Left kidney (tissue), 8 donors: ENCODE data around the gene CFLAR. TPM values are rescaled to one million over a fixed set of nuclear protein-coding genes. Genes with fewer than 3 reads are reported as not detected.
"Not testable (repeated sequence)": the region's sequence is repeated elsewhere in the genome, so short reads cannot be mapped to it uniquely, and the experiment has no call there.

Experiments
- DNase-seq: peaks from one replicate; pipeline ENCODE4 v3.0.0-alpha.2; 2013
- long read RNA-seq, 8 donors: transcript quantifications; one replicate each; lab custom pipeline, GENCODE V29; 2026
- polyA plus RNA-seq: library from polyadenylated mRNA; unstranded; fragments of 120-200 nt; gene quantifications from one replicate; pipeline ENCODE4 v1.2.1, GENCODE V29; 2013; ENCODE audit not compliant: insufficient read length

The CFLAR gene
- polyA plus RNA-seq = 86.4 TPM
- long read RNA-seq, donor 1, full-length matches to known transcripts = 5 of 5 reads
- long read RNA-seq, donor 1, partial matches to known transcripts = 0 of 5 reads
- long read RNA-seq, donor 1, other reads (novel, unspliced or antisense) = 0 of 5 reads
- long read RNA-seq, donor 2, full-length matches to known transcripts = 9 of 9 reads
- long read RNA-seq, donor 2, partial matches to known transcripts = 0 of 9 reads
- long read RNA-seq, donor 2, other reads (novel, unspliced or antisense) = 0 of 9 reads
- long read RNA-seq, donor 3, transcript CFLAR-203 (6 exons, 1,283 nt) = major isoform, 7 of 8 reads
- long read RNA-seq, donor 3, partial matches to known transcripts = 0 of 8 reads
- long read RNA-seq, donor 3, other reads (novel, unspliced or antisense) = 0 of 8 reads
- long read RNA-seq, donor 4 = 0 reads
- long read RNA-seq, donor 5, full-length matches to known transcripts = 13 of 13 reads
- long read RNA-seq, donor 5, partial matches to known transcripts = 0 of 13 reads
- long read RNA-seq, donor 5, other reads (novel, unspliced or antisense) = 0 of 13 reads
- long read RNA-seq, donor 6, full-length matches to known transcripts = 7 of 7 reads
- long read RNA-seq, donor 6, partial matches to known transcripts = 0 of 7 reads
- long read RNA-seq, donor 6, other reads (novel, unspliced or antisense) = 0 of 7 reads
- long read RNA-seq, donor 7, full-length matches to known transcripts = 7 of 7 reads
- long read RNA-seq, donor 7, partial matches to known transcripts = 0 of 7 reads
- long read RNA-seq, donor 7, other reads (novel, unspliced or antisense) = 0 of 7 reads
- long read RNA-seq, donor 8, full-length matches to known transcripts = 3 of 3 reads
- long read RNA-seq, donor 8, partial matches to known transcripts = 0 of 3 reads
- long read RNA-seq, donor 8, other reads (novel, unspliced or antisense) = 0 of 3 reads

DNA sequence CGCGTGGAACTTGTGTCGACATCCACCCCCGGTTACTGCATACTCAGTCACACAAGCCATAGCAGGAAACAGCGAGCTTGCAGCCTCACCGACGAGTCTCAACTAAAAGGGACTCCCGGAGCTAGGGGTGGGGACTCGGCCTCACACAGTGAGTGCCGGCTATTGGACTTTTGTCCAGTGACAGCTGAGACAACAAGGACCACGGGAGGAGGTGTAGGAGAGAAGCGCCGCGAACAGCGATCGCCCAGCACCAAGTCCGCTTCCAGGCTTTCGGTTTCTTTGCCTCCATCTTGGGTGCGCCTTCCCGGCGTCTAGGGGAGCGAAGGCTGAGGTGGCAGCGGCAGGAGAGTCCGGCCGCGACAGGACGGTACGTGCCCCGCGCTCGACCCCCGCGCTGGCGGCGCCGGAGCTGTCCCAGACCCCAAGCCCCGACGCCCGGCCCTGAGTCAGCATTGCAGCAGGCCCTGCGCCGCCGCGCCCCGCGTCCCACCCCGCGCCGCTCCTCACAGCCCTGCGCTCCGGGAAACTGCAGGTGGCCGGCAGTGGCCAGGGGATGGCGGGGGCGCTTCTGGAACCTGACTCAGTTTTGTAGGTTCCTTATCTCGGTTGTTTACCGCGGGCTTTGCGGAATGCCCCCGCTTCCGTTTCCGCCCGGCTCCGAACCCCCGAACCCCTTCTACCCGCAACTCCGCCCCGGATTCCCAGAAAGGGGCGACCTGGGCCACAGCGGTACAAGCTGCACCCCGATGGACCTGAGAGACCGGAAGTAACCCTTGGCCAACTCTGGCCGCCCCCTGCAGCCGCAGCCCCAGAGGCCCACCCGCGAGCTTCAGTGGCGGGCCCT lies at the start of gene CFLAR:
CFLAR (plus strand) TSS at position 50 of the 844 bp plus-strand sequence. CDS start 13,702 bp downstream, outside the sequence.
- peak; percentile 72 for DNase-seq

DNA sequence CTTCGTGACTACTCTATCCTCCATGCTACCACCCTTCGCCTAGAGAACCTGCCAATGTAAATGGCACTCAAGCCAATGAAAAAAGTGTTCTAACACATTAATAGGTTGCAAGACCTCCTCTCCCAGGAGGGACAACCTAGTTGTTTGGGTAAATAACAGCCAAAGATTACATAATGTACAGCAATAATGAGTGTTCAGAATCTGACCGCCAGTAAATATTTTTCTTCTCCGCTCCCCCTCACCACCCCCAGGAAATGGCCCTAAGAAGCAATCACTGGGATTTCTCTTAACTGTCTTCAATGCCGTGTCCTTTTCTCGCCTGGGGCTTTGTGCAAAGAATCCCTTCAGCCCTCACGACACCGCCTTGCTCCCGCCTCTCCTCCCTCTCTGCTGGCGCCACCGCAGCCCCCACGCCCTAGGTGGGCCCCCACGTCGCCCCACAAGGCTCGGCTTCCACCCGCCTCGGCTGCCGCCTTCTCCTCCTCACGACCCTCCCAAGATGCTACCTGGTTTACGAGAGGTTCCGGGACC lies 45.0 kb upstream of the CFLAR start:
- DNase-seq = no peak

DNA sequence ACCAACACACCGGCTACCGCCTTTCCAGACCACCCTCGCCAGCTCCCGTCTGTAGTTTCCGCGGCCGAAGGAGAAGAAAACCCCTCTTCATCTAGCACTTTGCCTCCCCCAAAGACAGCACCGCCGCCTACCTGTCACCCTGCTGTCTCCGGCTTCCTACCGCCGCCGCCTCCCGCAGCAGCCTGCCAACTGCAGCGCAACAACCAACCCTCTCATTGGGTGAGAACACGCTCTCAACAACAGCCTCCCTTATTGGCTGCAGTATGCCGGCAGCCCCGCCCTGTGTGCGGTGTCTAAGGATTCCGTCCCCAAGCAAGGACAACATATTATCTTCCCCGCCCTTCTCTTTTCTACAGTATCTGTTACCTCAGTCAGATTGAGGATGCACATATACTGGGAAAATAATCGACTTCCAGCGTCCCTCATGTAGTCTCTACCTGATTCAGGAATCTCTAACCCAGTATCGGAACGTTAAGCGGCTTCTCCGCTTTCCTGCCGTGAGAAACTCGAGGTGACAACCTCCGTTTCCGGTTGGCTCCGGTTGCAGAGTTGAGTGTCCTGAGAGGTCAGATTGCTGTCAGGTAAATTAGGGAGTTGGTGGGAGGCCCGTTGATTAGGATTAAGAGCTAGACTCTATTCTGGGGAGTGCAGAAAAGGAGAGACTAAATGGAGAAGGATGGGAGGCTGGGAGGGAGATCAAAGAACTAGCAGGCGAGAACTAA lies 44.3 kb upstream of the CFLAR start, which contains the start of the genes HYCC2 and NDUFB3:
HYCC2 (minus strand) TSS at position 193 of the 722 bp plus-strand sequence. CDS start 47,662 bp downstream, outside the sequence.
NDUFB3 (plus strand) TSS at position 523 of the 722 bp plus-strand sequence. CDS start 6,882 bp downstream, outside the sequence.
- peak; percentile 95 for DNase-seq

DNA sequence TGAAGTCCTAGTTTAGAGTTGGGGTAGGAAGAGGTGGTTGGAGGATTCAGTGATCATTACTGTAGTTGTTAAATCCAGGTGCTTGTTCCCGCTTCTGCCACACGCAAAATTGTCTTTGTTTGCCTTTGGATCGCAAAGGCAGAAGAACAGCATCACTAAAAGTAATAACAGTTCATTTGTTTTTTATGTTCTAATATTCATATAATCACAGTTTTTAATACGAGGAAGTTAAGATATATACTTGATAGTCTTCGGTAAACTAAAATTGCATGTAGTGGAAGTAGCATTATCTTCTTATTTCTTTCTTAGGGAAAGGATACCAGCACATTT lies 43.8 kb upstream of the CFLAR start:
- no peak for DNase-seq

DNA sequence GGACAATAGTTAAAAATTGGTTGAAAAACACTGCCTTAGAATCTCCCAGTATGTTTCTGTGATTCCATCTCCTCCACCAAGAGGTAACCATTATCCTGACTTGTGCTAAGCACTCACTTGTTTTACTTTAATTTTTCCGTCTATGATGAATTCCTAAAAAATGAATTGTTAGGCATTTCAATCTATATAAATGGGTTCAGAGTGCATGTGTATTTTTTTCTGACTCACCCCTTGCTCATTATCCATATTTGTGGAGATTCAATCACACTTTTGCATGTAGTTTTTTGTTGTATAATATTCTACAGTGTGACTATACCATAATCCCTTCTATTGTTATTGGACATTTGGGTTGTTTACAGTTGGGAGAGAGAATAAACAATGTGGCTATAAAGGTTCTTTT lies 42.9 kb upstream of the CFLAR start:
- DNase-seq = no peak

DNA sequence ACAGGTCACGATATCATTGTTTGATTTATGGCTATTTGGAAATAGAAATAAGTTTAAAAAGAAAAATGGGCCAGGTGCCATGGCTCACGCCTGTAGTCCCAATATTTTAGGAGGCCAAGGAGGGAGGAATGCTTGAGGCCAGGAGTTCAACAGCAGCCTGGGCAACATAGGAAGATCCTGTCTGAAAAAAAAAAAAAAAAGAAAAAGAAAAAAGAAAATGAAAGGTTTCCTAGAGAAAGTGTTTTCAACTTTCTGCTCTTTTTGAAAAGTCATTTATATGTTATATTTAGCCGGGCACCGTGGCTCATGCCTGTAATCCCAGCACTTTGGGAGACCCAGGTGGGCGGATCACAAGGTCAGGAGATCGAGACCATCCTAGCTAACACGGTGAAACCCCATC lies 41.0 kb upstream of the CFLAR start:
- no peak for DNase-seq

DNA sequence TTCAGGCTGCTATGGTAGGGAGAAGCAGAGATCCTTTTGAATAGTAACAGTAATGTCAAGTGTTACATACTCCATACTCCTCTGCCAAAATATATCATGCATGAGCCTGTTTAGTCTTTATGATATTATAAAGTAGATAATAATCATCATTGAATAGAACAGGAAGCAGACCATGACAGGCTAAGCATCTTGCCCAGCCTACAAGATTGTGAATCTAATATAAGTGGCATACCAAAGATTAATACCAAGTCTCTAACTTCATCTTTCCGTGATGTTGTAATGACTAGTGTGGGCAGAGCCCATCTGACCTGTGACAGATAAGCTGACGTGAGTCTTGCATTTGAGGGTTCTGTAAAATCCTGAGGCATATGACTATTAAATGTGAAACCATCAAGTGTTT lies 31.1 kb upstream of the CFLAR start:
- DNase-seq = no peak

DNA sequence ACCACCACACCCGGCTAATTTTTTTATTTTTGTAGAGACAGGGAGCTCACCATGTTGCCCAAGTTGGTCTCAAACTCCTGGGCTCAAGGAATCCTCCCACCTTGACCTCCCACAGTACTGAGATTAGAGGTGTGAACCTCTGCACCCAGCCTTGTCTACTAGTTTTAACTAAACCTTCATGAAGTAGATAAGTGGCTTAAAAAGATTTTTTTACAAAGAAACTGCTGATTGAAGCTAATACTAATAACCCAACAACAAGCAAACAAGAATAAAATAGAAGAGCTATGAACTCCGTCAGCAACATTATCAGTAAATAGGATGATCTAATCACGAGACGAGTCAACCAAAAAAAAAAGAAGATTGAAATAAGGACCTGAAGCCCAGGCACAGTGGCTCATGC lies 25.4 kb upstream of the CFLAR start:
- DNase-seq = no peak

DNA sequence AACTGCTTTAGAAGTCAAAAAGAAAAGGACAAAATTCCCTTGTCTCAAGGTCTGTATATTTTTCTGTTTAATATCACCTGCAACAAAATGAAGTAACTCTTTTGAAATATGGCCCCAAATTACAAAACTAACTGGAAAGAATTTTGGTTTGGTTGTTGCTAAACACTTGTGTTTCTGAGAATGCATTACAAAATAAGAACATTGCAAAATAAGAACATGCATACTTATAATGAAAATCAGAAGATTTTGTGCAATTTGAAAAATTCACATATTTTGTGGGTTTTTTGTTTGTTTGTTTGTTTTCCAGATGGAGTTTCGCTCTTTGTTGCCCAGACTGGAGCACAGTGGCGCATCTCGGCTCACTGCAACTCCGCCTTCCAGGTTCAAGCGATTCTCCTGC lies 22.4 kb upstream of the CFLAR start:
- no peak for DNase-seq

DNA sequence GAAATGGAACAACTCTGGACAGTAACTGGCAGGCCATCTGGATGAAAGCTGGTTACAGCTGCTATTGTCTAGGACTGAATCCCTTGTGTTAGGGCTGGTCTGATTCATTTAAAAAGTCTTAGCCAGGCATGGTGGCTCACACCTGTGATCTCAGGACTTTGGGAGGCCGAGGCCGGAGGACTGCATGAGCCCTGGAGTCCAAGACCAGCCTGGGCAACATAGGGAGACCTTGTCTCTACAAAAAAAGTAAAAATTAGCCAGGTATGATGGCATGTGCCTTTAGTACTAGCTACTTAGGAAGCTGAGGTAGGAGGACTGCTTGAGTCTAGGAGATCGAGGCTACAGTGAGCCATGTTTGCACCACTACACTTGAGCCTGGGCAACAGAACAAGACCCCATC lies 15.5 kb upstream of the CFLAR start:
- no peak for DNase-seq

DNA sequence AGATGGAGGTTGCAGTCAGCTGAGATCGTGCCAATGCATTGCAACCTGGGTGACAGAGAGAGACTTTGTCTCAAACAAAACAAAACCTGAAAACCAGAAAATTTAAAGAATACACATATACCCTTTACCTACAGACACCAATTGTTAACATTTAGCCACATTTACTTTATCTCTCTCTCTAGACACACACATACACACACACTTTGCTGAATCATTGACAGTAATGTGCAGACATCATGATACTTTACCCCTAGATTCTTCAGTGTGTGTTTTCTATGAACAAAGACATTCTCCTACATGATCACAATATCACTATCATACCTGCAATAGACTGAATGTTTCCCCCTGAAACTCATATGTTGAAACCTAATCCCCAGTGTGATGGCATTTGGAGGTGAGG lies 10.2 kb upstream of the CFLAR start:
- no peak for DNase-seq

DNA sequence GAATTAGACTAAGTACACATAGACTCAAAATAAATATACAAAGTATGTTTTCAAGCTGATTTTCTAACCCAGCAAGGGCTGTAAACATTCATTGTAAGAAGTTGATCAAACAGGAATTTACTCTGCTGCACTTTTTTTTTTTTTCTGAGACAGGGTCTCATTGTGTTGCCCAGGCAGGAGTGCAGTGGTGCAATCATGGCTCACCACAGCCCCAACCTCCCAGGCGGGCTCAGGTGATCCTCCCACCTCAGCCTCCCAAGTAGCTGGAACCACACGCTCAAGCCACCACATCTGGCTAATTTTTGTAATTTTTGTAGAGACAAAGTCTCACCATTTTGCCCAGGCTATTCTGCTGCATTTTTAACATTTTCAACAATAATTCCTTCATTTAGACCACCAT lies 8.3 kb upstream of the CFLAR start:
- DNase-seq = no peak

DNA sequence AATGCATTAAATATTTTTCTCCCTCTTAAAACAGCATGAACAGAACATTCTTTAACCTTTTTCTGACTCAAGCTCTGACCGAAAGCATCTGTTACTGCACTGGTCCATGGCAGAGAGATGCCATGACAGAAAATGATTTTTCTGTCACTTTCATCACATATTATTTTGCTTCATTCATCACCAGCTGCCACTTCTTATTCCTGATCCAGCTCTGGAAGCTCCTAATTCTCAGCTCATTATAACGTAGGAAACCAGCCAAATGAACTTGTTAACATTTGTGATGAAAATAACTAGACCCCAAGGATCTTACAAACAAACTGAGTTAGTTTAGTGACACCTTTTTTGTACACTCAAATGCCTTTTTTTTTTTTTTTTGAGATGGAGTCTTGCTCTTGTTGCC lies 7.6 kb upstream of the CFLAR start:
- DNase-seq = no peak

DNA sequence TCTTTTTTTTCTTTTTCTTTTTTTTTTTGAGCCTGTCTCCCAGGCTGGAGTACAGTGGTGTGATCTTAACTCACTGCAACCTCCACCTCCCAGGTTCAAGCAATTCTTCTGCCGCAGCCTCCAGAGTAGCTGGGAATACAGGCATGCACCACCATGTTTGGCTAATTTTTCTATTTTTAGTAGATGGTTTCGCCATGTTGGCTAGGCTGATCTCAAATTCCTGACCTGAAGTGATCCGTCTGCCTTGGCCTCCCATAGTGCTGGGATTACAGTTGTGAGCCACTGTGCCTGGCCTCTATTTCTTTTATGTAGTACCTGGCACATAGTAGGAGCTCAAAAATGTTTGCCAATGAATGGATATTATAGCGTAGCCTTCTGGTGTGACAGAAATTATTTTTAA lies 6.8 kb upstream of the CFLAR start:
- no peak for DNase-seq

DNA sequence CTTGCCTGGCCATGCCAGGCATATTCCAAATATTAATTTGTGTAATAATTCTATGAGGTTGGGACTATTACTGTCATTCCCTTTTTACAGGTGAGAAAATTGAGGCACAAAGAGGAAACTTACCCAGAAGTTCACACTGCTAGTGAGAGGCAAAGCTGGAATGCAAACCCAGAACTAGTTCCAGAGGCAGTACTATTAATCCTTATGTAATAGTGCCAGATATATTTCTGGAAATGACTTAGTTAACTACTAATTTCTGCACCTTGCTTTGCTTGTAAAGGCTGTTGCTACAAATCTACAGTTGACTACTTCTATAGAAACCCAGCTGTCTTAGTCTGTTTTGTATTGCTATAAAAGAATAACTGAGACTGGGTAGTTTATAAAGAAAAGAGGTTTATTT lies 5.3 kb upstream of the CFLAR start:
- DNase-seq = no peak

DNA sequence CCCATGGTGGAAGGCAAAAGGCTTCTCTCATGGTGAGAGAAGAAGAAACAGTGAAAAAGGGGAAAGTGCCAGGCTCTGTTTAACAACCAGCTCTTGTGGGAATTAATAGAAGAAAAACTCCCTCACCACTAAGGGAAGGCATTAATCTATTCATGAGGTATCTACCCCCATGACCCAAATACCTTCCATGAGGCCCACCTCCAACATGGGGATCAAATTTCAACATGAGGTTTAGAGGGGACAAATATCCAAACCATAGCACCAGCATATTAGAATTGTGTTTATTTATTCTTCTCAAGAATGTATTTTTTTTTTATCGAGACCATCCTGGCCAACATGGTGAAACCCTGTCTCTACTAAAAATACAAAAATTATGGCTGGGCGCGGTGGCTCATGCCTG lies 4.9 kb upstream of the CFLAR start:
- no peak for DNase-seq

DNA sequence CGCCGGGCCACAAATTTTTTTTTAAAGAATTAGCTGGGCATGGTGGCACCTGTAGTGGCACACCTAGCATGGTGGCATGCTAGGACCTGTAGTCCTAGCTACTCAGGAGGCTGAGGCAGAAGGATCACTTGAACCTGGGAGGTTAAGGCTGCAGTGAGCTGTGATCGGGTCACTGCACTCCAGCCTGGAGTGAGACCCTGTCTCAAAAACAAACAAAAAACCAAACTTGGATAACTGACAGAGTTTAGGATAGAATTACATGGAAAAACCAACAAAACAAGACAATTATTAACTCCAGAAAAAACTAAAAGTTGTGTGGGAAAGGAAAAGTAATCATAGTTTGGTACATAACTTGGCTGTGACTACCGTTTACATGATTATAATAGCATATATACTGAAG lies 1.6 kb upstream of the CFLAR start:
- DNase-seq = no peak

DNA sequence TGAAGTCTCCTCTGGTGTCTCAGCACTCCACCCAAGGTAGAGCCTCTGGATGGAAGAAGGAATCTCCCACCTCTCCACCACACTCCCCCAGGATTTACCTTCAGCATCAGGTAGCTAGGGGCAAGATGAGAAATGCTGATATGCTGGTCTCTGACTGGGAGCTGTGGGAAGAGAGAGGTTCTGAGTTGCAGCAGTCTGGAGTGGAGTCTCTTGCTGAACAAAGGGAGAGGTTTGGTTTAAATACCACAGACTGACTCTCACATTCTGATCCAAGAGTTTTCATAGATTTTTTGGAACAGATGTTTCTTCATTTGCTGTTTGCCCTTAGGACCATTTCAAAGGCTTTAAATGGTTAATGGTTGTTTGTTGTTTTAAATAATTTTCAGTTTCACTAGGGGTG lies 1.1 kb upstream of the CFLAR start:
- no peak for DNase-seq

DNA sequence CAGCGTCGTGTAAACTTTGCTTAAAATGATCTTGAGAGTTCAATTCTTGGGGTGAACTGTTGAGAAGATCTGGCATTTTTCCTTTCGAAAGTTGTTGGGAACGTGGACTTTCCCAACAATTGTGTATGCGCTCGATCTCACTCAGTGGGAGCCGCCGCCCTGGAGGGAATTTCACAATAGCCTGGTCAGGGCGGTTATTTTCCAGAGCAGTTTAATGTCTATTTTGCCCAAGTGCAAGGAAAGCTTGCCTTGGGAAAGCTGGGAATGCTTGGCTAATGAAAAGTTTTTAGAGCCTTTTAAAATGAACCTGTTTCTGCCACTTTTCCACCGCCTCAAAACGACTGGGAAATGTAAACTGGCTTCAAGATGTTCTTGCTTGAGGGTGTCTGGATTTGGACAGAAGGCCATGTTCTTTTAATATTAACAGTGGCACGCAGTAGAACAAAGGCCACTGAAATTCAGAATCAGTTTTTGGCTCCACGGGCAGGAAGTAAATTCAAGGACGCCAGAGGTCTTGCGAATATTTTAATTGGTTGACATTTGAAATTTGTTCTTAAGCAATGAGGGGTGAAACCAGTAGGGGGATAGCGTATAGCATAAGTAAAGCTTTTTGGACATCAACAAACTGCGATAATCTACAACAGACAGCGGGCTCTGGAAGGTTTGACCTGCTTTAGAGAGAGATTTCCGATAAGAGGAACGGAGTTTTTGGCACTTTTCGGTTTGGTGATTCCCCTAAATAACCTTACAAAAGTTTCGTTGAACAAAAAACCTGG lies 1.2 kb downstream of the CFLAR start:
- peak; percentile 62 for DNase-seq

DNA sequence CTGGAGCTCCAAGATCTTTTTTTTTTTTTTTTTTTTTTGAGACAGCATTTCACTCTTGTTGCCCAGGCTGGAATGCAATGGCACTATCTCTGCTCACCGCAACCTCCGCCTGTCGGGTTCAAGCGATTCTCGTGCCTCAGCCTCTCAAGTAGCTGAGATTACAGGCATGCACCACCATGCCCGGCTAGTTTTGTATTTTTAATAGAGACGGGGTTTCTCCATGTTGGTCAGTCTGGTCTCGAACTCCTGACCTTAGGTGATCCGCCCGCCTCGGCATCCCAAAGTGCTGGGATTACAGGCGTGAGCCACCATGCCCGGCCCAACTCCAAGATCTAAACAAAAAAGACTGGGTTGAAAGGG lies 1.8 kb downstream of the CFLAR start:
- DNase-seq = not testable (repeated sequence)
